Measurements from ENCODE around the gene SURF2.
"Not testable (repeated sequence)": the region's sequence is repeated elsewhere in the genome, so short reads cannot be mapped to it uniquely, and the experiment has no call there.

Gene SURF2

DNA sequence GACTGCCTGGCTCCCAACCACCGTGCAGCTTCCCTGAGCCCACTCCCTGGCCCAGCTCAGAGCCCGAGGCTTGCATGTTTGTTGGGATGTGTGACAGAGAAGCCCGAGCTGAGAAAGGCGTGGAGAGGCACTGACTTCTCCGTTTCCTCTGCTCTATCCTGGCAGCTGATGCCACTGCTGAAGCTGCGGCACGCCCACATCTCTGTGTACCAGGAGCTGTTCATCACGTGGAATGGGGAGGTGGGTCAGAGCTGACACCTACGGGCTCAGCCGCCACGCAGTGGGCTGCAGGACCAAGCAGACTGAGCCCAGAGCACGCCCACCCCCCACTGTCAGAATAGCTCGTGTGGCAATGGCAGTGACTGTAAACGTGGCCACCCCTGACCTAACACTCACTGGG is 29.1 kb downstream of the SURF2 start:
- H3K4me3 ChIP-seq (ENCODE audit: low read depth, low read length) = no peak overlapping the region
- TF ChIP-seq, protein P1, sequence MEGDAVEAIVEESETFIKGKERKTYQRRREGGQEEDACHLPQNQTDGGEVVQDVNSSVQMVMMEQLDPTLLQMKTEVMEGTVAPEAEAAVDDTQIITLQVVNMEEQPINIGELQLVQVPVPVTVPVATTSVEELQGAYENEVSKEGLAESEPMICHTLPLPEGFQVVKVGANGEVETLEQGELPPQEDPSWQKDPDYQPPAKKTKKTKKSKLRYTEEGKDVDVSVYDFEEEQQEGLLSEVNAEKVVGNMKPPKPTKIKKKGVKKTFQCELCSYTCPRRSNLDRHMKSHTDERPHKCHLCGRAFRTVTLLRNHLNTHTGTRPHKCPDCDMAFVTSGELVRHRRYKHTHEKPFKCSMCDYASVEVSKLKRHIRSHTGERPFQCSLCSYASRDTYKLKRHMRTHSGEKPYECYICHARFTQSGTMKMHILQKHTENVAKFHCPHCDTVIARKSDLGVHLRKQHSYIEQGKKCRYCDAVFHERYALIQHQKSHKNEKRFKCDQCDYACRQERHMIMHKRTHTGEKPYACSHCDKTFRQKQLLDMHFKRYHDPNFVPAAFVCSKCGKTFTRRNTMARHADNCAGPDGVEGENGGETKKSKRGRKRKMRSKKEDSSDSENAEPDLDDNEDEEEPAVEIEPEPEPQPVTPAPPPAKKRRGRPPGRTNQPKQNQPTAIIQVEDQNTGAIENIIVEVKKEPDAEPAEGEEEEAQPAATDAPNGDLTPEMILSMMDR (IDR thresholded peaks at IDR 0.05; ENCODE audit: low read depth, low read length) = no peak

- H3K4me3 ChIP-seq (ENCODE audit: low read depth, low read length) = no peak overlapping the region
- TF ChIP-seq, protein P1 (IDR thresholded peaks at IDR 0.05; ENCODE audit: low read depth, low read length) = no peak
Observed at GRCh38 chr9:133386338-133386737, 30.0 kb downstream of the SURF2 start.

DNA sequence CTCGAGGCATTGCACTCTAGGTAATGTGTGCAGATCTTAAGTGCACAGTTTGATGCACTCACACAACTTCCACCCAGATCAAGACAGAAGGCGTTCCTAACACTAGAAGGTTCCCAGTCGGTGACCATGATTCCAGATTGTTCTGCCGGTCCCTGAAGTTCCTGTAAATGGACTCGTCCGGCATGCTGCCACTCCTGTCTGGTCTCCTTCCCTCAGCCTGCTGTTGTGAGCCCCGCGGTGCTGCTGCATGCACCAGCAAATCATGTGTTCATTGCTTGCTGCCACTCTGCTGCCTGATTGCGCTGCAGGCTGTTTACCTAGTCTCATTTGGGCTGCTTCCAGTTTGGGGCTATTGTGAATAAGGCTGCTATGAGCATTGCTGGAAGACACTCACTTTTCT is 31.3 kb downstream of the SURF2 start:
- TF ChIP-seq, protein P1 (IDR thresholded peaks at IDR 0.05; ENCODE audit: low read depth, low read length) = no peak
- H3K4me3 ChIP-seq (ENCODE audit: low read depth, low read length) = no peak overlapping the region

DNA sequence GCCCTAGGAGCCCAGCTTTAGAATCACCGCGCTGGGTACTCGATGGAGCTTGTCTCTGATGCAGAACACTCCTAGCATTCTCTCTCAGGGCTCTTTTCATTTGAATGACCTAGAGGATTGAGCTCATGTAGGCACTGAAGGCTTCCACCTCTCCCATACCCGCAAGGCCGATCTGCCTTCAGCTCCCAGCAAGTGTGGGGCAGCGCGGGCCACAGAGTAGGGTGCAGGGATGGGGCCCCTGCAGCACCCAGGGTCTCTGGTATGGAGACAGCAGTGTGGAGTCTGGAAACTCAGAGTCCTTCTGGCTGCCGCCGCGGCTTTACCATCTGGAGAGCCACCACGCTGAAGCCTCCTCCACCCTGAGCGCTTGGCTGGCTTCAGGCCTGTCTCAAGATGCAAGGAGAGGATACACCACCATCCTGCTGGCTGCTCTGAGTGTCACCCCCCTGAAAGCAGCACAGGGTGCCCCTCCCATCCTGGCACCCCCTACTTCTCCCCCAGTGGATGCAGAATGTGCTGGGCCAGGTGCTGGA is 32.7 kb downstream of the SURF2 start:
- TF ChIP-seq, protein P1 (IDR thresholded peaks at IDR 0.05; ENCODE audit: low read depth, low read length) = no peak

GRCh38 chr9:133389562-133389961 is 33.2 kb downstream of the SURF2 start:
- H3K4me3 ChIP-seq (ENCODE audit: low read depth, low read length) = no peak overlapping the region
- TF ChIP-seq, protein P1 (IDR thresholded peaks at IDR 0.05; ENCODE audit: low read depth, low read length) = no peak

More for the DNA sequence above, 32.7 kb downstream of the SURF2 start:
- H3K4me3 ChIP-seq (ENCODE audit: low read depth, low read length) = no peak overlapping the region

GRCh38 chr9:133390713-133391112 is 34.4 kb downstream of the SURF2 start:
- no peak overlapping the region for H3K4me3 ChIP-seq (ENCODE audit: low read depth, low read length)
- TF ChIP-seq, protein P1 (IDR thresholded peaks at IDR 0.05; ENCODE audit: low read depth, low read length) = no peak

DNA sequence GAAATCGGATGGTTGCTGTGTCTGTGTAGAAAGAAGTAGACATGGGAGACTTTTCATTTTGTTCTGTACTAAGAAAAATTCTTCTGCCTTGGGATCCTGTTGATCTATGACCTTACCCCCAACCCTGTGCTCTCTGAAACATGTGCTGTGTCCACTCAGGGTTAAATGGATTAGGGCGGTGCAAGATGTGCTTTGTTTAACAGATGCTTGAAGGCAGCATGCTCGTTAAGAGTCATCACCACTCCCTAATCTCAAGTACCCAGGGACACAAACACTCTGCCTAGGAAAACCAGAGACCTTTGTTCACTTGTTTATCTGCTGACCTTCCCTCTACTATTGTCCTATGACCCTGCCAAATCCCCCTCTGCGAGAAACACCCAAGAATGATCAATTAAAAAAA is 35.1 kb downstream of the SURF2 start:
- not testable (repeated sequence) for H3K4me3 ChIP-seq (ENCODE audit: low read depth, low read length)

GRCh38 chr9:133392308-133392707 is 36.0 kb downstream of the SURF2 start:
- H3K4me3 ChIP-seq (ENCODE audit: low read depth, low read length) = not testable (repeated sequence)

All from WI38 (cell line).